IPS-11a (cell line): ENCODE results near the gene GALNT10.

Source experiments
- H3K4me3 ChIP-seq: one replicate; pipeline ENCODE4 v1.5.1; 2013; ENCODE audit warnings: low read depth, low read length, control low read depth

Gene GALNT10

DNA sequence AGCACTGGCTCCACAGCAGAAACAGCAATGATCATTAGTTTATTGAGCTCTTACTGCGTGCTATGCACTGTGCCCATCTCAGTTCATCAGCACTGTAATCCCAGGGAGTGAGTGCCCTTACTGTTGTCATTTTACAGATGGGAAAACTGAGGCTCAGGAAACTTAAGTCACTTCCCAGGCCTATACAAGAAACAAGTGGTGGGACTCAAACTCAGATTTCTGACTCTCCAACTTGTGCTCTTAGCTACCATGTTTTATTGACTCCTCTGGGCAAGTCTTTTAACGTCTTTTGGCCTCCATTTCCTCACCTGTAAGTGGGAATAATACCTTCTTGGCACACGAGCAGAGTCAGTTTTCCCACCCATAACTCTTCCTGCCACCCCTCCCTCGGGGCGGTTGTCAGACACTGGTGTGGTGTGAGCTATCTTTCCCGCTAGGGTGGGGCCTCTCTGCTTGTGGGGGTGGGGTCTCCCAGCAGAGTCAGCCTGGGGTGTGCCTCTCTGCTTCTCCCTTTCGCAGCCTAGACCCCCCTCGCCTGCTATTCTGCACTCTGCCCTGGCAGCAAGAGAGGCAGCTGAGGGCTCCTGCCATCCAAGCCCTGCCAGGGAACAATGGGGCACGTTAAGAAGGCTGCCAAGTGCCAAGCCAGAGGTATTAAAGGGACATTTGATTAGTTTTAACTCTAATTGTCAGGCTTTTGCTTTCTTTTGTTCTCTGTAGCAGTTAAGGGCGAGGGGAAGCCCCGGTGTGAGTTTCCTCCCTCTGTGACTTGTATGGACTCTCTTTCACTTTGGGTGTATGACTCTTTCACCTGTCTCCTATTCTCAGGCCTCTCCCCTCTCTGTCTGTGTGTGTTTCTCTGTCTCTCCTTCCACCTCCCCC lies 12.1 kb downstream of the GALNT10 start:
- H3K4me3 ChIP-seq: no peak overlapping the region

DNA sequence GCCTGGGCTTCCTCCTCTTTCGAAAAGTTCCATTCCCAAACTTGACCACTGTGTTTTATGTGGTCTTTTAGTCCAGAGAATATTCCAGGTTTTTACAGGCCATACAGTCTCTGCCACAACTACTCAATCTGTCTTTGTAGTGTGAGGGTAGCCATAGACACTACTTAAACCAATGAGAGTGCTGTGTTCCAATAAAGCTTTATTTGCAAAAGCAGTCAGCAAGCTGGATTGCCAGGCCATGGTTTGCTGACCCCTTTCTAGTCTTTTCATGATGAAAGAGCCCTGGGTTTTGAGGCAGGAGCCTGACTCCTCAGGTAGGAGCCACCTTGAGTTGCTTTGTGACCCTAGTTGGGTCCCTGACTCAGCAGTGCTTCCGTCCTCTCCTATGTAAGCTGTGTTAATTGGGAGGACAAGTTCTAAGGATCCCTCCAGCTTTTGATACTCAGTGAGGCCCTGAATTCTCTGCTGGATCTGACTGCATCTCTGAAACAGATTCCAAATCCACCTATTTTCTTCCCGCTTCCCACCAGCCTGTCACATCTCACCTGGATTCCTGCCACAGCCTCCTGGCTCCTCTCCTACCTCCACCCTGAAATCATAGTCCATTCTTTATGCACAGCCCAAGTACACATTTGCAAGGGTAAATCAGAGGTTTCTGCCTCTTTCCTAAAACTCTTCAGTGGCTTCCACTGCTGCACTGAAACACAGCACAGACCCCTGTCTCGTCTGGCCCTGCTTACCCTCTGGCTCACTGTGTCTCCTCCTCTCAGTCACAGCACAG lies 13.5 kb downstream of the GALNT10 start:
- no peak overlapping the region for H3K4me3 ChIP-seq

DNA sequence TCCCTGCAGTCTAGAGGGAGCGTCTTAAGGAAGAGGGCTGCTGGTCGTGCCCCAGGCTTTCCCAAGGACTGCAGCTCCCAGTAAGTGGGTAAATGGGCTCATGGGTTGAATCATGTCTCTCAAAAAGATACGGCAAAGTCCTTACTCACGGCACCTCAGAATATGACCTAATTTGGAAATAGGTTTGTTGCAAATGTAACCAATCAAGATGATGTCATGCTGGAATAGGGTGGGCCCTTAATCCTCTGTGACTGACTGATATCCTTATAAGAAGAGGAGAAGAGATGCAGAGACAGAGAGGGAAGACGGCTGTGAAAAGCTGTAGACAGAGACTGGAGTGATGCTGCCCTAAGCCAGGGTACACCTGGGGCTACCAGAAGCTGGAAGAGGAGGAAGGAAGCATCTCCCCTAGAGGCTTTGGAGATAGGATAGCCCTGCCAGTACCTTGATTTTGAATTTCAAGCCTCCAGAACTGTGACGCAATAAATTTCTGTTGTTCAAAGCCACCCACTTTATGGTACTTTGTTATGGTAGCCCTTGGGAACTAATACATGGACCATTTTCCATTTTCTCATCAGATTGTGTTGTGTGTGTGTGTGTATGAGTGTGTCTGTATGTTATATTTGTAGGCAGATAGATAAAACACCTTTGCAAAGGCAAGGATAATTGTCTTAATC lies 15.0 kb downstream of the GALNT10 start:
- H3K4me3 ChIP-seq: no peak overlapping the region

DNA sequence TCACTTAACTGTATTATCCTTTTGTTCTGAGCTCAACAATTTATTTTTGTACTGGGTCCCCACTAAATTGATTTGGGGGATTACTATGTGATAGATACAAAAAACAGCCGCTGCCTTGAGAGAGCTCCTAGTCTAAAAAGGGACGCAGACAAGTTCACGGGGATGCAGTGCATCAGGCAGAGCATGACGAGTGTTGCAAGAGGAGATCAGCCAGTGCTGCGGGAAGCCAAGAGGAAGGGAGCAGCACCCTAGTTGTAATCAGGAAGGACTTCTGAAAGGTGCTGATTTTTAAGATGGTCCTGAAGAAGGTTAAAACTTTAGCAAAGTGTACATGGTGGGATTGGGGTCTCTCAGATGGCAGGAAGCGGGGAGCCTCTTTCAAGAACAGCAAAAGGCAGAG lies 15.8 kb downstream of the GALNT10 start:
- no peak overlapping the region for H3K4me3 ChIP-seq

DNA sequence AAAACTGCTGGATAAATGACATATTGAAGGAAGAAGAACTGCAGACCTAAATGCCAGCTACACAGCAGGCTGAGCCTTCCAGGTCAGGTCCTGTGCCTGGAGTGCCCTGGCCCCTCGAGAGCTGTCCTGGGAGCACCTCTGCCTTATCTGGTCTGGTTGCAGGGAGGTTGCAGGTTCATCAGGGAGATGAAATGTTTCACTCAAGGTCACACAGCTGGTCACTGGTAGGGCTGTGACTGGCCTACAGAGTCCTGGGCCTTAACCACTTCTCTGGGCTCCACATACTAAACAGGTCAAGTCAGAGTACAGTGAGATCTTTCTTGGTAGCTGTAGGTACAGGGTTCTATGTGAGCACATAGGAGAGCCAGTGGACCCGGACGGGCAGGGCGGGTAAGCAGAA lies 16.7 kb downstream of the GALNT10 start:
- H3K4me3 ChIP-seq: no peak overlapping the region

DNA sequence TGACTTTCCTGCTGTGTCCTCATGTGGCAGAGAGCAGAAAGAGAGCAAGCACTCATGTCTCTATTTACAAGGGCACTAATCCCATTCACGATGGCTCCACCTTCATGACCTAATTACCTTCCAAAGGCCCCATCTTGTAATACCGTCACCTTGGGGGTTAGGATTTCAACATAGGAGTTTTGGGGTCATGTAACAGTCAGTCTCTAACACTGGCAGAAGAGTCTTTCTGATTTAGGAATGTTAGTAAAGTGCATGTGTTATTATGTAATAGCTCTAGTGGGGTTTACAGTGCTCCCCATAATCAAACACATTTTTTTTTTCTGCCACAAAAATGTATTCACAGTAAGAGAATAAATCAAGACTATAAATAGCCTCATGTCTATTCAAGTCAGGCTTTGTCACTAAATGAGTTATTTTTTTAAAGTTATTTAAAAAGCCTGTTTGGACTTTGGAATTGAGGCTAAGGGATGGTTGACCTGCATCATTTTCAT lies 19.1 kb downstream of the GALNT10 start:
- no peak overlapping the region for H3K4me3 ChIP-seq

DNA sequence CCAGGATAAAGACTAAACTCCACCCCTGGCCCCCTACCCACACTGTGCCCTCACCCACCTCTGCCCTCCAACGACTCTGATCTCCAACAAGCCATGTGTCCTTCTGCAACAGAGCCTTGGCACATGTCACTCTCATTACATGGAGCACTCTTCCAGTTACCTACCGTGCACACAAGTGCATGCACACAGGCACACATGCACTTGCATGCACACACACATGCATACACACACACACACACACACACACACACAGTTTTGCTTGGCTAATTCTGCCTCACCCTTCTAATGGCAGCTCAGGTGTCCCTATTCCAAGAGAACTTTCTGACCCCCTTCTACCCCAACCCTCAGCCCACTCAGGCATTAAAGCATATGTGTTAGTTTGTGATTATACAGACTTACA lies 19.6 kb downstream of the GALNT10 start:
- peak overlapping the region; percentile 1 for H3K4me3 ChIP-seq

DNA sequence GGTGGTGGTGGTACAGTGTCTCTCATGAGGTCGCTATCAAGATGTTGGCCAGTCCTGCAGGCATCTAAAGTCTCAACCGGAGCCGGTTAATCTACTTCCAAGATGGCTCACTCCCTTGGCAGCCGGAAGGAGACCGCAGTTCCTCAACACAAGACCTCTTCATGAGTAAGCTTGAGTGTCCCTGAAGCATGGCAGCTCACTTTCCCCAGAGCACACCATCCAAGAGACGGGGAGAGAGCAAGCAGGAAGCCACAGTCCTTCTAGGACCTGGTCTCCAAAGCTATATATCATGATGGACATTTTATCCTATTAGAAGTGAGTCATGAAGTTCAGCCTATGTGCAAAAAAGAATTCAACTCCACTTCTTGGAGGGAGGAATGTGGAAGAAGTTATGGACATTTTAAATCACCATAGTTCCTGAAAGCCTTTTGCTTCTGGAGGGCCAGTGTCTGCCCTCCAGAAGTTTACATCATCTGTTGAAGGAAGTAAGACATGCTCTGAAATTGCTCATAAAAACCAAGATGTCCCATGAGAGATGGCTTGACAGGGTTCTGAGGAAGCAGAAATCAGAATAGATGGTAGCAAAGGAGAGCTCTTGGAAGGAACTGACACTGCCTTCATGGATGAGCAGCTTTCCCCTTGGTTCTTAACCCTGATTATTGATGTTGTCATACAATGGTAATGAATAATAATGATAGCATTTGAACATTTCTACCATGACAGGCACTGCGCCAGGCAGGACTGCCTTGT lies 21.3 kb downstream of the GALNT10 start:
- H3K4me3 ChIP-seq: no peak overlapping the region

DNA sequence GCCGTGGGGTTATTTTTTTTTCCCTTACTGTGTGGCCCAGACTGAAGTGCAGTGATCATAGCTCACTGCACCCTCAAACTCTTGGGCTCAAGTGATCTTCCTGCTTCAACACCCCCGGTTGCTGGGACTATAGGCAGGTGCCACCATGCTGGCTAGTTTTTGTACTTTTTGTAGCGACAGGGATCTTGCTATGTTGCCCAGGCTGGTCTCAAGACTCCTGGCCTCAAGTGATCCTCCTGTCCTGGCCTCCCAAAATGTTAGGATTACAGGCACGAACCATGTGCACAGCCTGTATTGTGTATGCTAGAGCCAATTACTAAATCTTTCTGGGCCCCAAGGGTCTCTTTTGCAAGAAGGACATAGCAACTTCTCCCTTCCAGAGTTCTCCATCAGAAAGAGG lies 23.1 kb downstream of the GALNT10 start:
- H3K4me3 ChIP-seq: no peak overlapping the region

DNA sequence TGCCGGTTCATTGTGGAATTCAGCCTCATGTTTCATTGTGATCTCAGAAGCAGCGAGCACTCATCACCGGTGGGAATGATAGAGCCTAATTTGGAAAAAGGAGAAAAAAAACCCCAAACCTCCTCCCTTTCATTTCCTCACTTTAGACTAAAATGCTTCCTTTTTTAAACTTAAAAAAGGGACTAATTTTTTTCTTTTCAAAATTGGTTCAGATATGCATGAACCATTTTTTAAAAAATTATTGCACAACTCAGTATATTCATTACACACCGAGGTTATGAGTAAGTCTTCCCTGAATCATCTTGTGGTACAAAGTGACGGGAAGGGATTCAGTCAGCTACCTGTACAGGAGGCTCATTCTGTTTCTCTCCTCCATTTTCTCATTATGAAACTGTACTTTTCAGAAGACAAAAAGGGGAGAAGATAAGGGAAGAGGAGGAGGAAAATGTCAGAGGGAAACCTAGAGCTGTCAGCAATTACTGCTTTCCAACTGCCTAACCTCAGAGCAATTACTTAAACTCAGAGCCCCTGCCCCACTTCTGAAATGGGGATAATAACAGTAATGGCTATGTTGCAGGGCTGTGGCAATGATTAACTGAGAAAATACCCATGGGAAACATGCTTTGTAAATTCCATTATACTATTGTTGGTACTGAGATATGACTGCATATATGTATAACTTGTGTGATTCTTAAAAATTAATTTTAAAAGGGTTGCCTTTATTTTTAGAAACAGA lies 24.0 kb downstream of the GALNT10 start:
- no peak overlapping the region for H3K4me3 ChIP-seq

DNA sequence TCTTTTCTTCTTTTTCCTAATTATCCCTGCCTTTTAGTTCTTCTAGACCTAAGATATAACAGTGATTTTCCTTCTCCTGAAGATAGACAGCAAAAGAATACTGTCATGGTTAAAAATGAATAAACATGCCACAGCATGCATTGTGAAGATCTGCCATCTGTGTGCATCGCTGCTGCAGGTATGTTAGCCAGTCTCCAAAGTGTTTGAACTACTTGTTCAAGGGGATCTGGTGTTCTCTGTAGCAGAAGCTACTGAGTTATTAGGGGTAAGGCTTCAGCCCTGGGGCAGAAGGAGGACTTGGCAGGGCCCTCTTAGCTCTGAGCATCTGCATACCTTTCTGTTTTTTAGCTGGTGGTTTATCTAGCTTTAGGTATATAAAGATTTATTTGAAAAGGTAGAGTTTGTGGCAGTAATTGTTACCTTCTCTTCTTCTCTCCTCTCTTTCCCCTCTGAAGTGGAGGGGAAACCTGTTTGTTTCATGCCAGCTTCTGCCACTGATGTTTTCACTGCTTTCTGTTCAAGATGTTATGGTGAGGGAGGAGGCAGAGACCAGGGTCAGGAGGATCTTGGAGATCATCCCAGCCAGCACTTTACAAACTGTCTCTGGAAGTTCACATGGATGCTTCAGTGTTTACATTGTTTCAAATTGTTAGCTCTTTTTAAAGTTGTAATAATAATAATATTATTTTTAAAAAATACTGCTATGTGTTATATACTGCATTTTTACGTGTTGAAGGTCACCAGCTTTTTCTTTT lies 25.2 kb downstream of the GALNT10 start:
- H3K4me3 ChIP-seq: no peak overlapping the region

DNA sequence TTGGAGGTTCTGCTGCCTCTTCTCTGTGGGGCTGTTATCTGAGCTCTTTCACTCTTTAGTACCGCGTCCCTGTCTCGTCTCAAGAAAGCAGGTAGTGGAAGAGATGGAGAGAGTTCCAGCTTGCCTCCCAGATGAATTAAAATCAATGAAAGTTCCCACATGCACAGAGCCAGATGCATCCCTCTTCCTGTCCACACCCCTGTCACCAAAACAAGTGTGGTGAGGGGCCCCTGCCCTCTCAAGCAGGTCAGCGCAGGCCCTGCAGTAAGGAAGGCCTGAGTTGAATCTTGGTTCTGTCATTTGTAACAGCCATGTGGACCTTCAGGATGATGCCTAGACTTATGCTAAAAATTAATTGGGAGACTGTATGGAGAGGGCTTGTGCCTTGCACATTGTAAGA lies 26.9 kb downstream of the GALNT10 start:
- H3K4me3 ChIP-seq: no peak overlapping the region

DNA sequence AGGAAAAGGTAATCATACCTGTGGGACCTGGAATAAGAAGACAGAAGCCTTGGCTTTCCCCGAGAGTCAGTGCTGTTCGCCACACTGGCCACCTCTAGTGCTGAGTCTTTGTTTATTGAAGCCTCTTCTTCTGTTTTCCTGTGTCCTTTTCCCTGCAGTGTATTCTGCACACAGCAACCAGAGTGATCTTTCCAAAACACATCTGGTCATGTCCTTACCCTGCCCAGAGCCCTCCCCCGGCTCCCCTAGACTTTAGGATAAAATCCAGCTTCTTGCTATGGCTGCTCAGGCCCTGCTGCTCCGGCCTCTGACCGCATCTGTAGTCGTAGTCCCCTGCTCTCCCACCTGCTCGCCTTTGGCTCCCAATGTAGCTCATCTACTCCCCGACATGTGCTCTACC lies 28.3 kb downstream of the GALNT10 start:
- no peak overlapping the region for H3K4me3 ChIP-seq

DNA sequence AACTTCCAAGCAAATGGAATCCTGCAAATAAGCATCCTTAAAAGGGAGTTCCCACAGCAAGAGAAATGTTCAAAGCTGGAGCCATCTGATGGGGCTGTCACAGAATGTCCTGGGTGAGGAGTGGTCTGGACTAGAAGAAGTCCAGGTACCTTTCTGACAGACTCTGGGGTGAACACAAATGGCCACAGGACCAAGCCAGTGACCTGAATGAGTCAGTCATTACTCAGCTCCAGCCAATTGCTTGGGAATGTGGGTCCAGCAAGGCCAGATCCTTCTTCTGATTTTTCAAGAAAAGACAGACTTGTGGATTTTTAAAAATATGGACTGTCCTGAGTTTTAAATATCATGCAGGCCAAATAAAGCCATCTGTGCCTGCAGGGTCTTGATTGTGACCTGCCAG lies 30.1 kb downstream of the GALNT10 start:
- no peak overlapping the region for H3K4me3 ChIP-seq

DNA sequence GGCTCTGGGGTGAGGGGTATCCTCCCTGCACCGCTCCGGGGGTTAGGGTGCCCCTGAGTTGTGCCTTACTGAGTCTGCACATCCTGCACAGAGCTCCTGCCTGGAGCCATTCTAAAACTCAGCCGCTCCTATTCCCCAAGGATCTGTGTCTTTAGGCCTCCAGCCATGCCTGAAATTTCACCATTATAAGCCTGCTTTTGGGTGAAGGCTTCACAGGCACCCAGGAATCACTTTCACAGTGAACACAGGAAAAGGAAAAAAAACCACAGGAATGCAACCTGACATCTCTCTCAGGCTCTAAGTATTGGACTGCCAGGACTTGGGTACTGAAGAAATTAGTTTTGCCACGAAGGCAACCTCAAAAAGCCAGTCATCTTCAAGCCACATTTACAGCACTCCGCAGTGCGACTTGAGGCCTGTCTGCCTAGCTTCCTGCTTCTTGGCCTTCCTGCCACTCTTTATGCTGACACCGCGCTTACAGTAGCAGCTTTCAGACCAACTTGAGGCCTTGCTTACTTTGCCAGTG lies 30.9 kb downstream of the GALNT10 start:
- H3K4me3 ChIP-seq: no peak overlapping the region

DNA sequence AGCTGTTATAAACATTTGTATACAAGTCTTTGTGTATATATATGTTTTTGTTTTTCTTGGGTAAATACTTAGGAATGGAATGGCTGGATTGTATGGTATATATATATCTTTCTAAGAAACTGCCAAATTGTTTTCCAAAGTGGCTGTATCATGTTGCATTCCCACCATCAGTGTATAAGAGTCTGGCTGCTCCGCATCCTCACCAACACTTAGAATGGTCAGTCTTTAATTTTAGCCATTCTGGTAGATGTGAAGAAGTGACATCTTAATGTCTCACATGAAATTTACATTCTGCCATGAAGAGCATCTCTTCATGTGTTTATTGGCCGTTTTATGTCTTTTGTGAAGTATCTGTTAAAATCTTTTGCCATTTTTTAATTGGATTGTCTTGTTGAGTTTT lies 31.9 kb downstream of the GALNT10 start:
- no peak overlapping the region for H3K4me3 ChIP-seq

DNA sequence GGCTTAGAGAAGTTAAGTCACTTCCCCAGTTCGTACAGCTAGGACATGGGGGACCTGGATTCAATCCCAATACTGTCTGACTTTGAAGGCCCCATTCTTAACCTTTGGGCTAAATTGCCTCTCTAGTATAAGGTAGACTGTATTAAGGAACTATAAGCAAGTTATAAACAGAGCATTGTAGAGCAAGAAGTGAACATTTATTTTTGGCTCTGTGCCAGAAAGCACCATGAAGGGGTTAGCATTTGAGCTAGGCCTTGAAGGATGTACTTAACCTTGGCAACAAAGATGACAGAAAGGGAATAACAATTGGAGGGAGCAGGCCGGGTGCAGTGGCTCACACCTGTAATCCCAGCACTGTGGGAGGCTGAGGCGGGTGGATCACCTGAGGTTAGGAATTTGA lies 32.8 kb downstream of the GALNT10 start:
- H3K4me3 ChIP-seq: no peak overlapping the region

DNA sequence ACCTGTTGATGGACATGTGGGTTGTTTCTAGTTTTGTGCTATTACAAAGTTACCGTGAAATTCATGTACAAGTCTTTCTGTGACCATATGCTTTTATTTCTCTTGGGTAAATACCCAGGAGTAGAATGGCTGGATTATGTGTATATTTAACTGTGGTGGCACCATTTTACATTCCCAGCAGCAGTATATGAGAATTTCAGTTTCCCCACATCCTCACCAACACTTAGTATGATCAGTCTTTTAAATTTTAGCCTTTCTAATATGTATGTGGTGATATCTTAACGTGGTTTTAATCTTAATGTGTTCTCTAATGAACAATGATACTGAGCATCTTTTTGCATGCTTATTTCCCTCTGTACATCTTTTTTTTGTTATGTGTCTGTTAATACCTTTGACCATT lies 36.6 kb downstream of the GALNT10 start:
- H3K4me3 ChIP-seq: no peak overlapping the region

DNA sequence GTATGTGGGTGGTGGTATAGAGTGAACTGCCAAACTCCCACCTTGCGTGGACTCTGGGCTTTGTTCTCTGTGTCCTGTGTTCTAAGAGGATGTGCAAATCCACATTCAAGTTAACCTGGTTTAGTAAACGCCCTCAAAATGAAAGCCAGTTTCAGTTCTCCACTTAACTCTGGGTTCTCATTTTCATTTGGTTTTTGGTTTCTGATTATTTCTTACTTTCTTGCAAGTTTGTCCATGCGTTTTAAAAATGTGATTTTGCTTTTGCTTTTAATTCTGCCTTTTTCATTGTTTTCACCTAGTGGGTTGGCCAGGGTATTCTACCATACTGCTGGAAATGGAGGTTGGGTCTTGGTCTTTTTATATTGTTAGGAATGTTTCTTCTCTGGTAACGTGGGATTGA lies 38.2 kb downstream of the GALNT10 start:
- no peak overlapping the region for H3K4me3 ChIP-seq
